PFSK-1 (cell line): ENCODE data around the gene MYOF.

Experiments used
- FOXP2 ChIP-seq: optimal IDR thresholded peaks from 2 replicates; pipeline ENCODE3; 2011; ENCODE audit warnings: borderline replicate concordance, control low read depth, inconsistent platforms; ENCODE audit not compliant: insufficient read depth; ENCODE audit errors: extremely low read length, extremely low read depth
- POLR2AphosphoS5 ChIP-seq: IDR thresholded peaks from 2 replicates; pipeline ENCODE4 v1.6.1; 2012; ENCODE audit warnings: low read depth, mild to moderate bottlenecking, control low read depth, low read length, moderate library complexity
- SIN3A ChIP-seq: IDR thresholded peaks from 2 replicates; pipeline ENCODE4 v1.6.1; 2012; ENCODE audit warnings: mild to moderate bottlenecking, low read length, moderate library complexity, borderline replicate concordance; ENCODE audit not compliant: insufficient read depth
- TAF1 ChIP-seq: IDR thresholded peaks from 2 replicates; pipeline ENCODE4 v1.6.1; 2012; ENCODE audit warnings: low read length, control low read depth, borderline replicate concordance; ENCODE audit not compliant: insufficient read depth
- TF ChIP-seq, protein P1 (sequence below), 2 experiments: IDR thresholded peaks; 2 replicates each; pipeline versions ENCODE4 v1.6.1 to v1.8.0; 2011 to 2012; ENCODE audit warnings: low read depth in 2 of 2, low read length in 2 of 2, control low read depth in 1 of 2, inconsistent platforms in 1 of 2, mild to moderate bottlenecking in 1 of 2, moderate library complexity in 1 of 2; ENCODE audit not compliant: insufficient read depth in 1 of 2

DNA sequence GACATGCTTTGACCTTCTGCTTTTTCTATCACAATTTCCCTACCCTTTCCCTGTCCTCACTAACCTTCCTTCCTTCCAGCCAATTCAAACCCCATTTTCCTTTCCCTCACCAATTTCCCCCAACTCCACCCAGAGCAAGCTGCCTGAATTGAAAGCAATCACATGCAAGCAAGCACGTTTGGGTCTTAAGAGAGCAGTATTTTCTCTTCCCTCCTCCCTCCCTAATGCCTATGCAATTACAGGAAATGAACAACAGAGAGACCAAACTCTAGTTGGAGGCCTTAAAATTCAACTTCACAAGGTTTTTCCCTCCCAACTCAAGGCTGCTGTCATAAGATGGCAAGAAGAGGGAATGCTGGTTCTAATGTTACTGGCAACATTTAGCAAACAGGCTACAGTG is 117.2 kb downstream of the MYOF start:
- TF ChIP-seq, protein P1, sequence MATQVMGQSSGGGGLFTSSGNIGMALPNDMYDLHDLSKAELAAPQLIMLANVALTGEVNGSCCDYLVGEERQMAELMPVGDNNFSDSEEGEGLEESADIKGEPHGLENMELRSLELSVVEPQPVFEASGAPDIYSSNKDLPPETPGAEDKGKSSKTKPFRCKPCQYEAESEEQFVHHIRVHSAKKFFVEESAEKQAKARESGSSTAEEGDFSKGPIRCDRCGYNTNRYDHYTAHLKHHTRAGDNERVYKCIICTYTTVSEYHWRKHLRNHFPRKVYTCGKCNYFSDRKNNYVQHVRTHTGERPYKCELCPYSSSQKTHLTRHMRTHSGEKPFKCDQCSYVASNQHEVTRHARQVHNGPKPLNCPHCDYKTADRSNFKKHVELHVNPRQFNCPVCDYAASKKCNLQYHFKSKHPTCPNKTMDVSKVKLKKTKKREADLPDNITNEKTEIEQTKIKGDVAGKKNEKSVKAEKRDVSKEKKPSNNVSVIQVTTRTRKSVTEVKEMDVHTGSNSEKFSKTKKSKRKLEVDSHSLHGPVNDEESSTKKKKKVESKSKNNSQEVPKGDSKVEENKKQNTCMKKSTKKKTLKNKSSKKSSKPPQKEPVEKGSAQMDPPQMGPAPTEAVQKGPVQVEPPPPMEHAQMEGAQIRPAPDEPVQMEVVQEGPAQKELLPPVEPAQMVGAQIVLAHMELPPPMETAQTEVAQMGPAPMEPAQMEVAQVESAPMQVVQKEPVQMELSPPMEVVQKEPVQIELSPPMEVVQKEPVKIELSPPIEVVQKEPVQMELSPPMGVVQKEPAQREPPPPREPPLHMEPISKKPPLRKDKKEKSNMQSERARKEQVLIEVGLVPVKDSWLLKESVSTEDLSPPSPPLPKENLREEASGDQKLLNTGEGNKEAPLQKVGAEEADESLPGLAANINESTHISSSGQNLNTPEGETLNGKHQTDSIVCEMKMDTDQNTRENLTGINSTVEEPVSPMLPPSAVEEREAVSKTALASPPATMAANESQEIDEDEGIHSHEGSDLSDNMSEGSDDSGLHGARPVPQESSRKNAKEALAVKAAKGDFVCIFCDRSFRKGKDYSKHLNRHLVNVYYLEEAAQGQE (IDR thresholded peaks at IDR 0.05; ENCODE audit: insufficient read depth in 1 of 2, low read depth in 2 of 2, low read length in 2 of 2): no peak
- TF ChIP-seq TAF1 (no peak), POLR2AphosphoS5 (no peak), SIN3A (no peak), FOXP2 (no peak)
